Caco-2 (cell line): ENCODE results near the gene DPH1. TPM values are rescaled to one million over a fixed set of nuclear protein-coding genes. Genes with fewer than 3 reads are reported as not detected.

Source experiments
- BruUV-seq: library from RNA; stranded (reverse); fragments of 400-500 nt; replicated peaks from 2 replicates; lab custom pipeline; 2021; lab: Mats Ljungman, UMichigan
- CTCF ChIA-PET: fragments of 300-600 bp; sonication (Branson Sonifier 250); formaldehyde crosslinking; loops from one replicate; lab custom pipeline; 2022; ENCODE audit warnings: antibody characterized with exemption; lab: Charles Lee
- POLR2A ChIA-PET: fragments of 300-600 bp; sonication (Branson Sonifier 250); formaldehyde crosslinking; loops from one replicate; lab custom pipeline; 2022; ENCODE audit warnings: antibody characterized with exemption; lab: Charles Lee
- DNase-seq, 2 experiments: peaks; one replicate each; pipeline versions ENCODE4 v3.0.0 to v3.0.0-alpha.2; 2020 to 2022
- H3K27me3 ChIP-seq: replicated peaks from 2 replicates; pipeline ENCODE4 v1.6.0; 2011; ENCODE audit warnings: low read length; ENCODE audit not compliant: control insufficient read depth, insufficient read depth
- H3K36me3 ChIP-seq: 2 replicates; pipeline ENCODE4 v1.5.1; 2011; ENCODE audit warnings: low read length; ENCODE audit not compliant: control insufficient read depth, insufficient read depth
- H3K4me1 ChIP-seq: fragments of 250-450 bp; sonication (Bioruptor Pico); 2 replicates; pipeline ENCODE4 v1.5.1; 2020; ENCODE audit warnings: mild to moderate bottlenecking
- H3K4me3 ChIP-seq: 2 replicates; pipeline ENCODE4 v1.5.1; 2011; ENCODE audit warnings: low read depth, mild to moderate bottlenecking, control low read depth, low read length
- H3K9me3 ChIP-seq: fragments of 250-450 bp; sonication (Bioruptor Pico); 2 replicates; pipeline ENCODE4 v1.5.1; 2020; ENCODE audit warnings: mild to moderate bottlenecking, moderate library complexity
- H3K27ac Mint-ChIP-seq: one replicate; pipeline ENCODE4 v1.8.0; 2022; ENCODE audit warnings: mixed read lengths; ENCODE audit not compliant: unreplicated experiment
- H3K27me3 Mint-ChIP-seq: one replicate; pipeline ENCODE4 v1.8.0; 2022; ENCODE audit warnings: mixed read lengths; ENCODE audit not compliant: insufficient read depth, unreplicated experiment
- H3K36me3 Mint-ChIP-seq: one replicate; pipeline ENCODE4 v1.8.0; 2022; ENCODE audit warnings: mild to moderate bottlenecking, mixed read lengths; ENCODE audit not compliant: insufficient read depth, unreplicated experiment
- H3K4me1 Mint-ChIP-seq: one replicate; pipeline ENCODE4 v1.8.0; 2022; ENCODE audit warnings: low read depth, mixed read lengths; ENCODE audit not compliant: unreplicated experiment
- H3K4me3 Mint-ChIP-seq: one replicate; pipeline ENCODE4 v1.8.0; 2022; ENCODE audit warnings: mild to moderate bottlenecking, moderate library complexity, mixed read lengths; ENCODE audit not compliant: unreplicated experiment
- H3K9me3 Mint-ChIP-seq: one replicate; pipeline ENCODE4 v1.8.0; 2022; ENCODE audit warnings: mixed read lengths; ENCODE audit not compliant: unreplicated experiment
- CTCF ChIP-seq, 2 experiments: fragments of 200-600 bp in 1 of 2; IDR thresholded peaks; 1 replicate in 1 of 2; 2 replicates in 1 of 2; pipeline versions ENCODE4 v1.5.1 to v1.8.0; 2011 to 2022; ENCODE audit warnings: antibody characterized with exemption in 1 of 2, control low read depth in 1 of 2, inconsistent platforms in 1 of 2, low read depth in 1 of 2, low read length in 1 of 2, mild to moderate bottlenecking in 1 of 2, moderate library complexity in 1 of 2; ENCODE audit not compliant: insufficient read depth in 1 of 2, severe bottlenecking in 1 of 2, unreplicated experiment in 1 of 2
- intact Hi-C: fragments of 100-400 bp; cut with micrococcal nuclease; formaldehyde crosslinking; loops from one replicate; pipeline ENCODE4 v1.10.0; 2022; ENCODE audit not compliant: unreplicated experiment
- total RNA-seq: library from RNA; stranded (reverse); gene quantifications from 2 replicates; pipeline ENCODE4 v1.2.3, GENCODE V29; 2022

Gene DPH1
- total RNA-seq, 1 experiment from 2014 or later = 52.0 TPM

DNA sequence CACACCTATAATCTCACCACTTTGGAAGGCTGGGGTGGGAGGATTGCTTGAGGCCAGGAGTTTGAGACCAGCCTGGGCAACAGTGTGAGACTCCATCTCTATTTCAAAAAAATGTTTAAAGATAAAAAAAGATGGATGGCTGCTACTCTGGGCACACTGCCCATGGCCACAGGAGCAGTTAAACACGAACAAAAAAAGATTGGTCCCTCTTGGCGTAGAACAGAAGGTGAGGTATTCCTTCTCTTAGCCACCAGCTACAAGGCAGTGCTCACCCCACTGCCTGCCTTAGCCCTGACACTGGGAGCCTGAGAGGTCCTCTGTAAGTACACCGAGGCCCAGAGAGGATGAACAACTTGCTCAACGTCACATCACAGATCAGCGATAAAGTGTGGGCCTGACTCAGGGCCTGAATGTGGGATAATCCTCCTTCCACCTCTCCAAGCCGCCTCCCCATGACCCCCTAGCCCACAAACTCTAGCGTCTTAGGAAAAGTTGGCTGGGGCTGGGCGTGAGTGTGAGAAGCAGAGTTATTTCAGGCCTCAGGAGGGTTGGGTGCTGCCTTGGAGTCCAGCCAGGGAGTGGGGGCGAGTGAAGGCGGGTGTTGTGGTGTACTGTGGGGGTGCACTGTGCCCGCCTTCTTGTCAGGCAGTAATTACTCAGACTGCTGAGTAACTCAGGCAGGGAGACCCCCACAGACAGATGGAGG, 2.3 kb upstream of the DPH1 start:
- Histone ChIP-seq H3K9me3 (no peaks in the 10 kb centered on the region), H3K4me1 (peaks cover 22% of the 10 kb centered on the region; the same call in 1 of the 2 replicates), H3K27me3 (peaks cover 4% of the 10 kb centered on the region), H3K4me3 (no peak overlapping the region), H3K36me3 (no peaks in the 10 kb centered on the region; the same call in 1 of the 2 replicates)
- Mint-ChIP-seq H3K27me3 (peaks cover 8% of the 10 kb centered on the region), H3K27ac (no peak overlapping the region), H3K36me3 (peaks cover 11% of the 10 kb centered on the region), H3K4me3 (no peak overlapping the region), H3K4me1 (peaks cover 6% of the 10 kb centered on the region), H3K9me3 (no peaks in the 10 kb centered on the region)
- no TSS peak for BruUV-seq
- ChIA-PET POLR2A (no interaction called here), CTCF (interaction anchor here (3.2 kb wide), 1 partner anchor 119 kb away, joined by 23 read pairs; no protein-coding TSS in a partner anchor)
- intact Hi-C loops = no loop called here
- no peak for DNase-seq
- no peak for TF ChIP-seq CTCF (IDR thresholded peaks at IDR 0.05; ENCODE audit: insufficient read depth in 1 of 2, low read depth in 1 of 2, low read length in 1 of 2, severe bottlenecking in 1 of 2, unreplicated experiment in 1 of 2)

GRCh38 chr17:2028234-2028614, 1.7 kb upstream of the DPH1 start:
- Mint-ChIP-seq H3K36me3 (peaks cover 11% of the 10 kb centered on the region), H3K9me3 (no peaks in the 10 kb centered on the region), H3K27ac (no peak overlapping the region), H3K27me3 (peaks cover 8% of the 10 kb centered on the region), H3K4me1 (peaks cover 6% of the 10 kb centered on the region), H3K4me3 (no peak overlapping the region)
- DNase-seq = no peak
- TF ChIP-seq CTCF (IDR thresholded peaks at IDR 0.05; ENCODE audit: insufficient read depth in 1 of 2, low read depth in 1 of 2, low read length in 1 of 2, severe bottlenecking in 1 of 2, unreplicated experiment in 1 of 2) = no peak
- CTCF ChIA-PET = interaction anchor here (3.2 kb wide), 1 partner anchor 119 kb away, joined by 23 read pairs; no protein-coding TSS in a partner anchor
- H3K36me3 ChIP-seq = no peaks in the 10 kb centered on the region; the same call in 1 of the 2 replicates
- H3K27me3 ChIP-seq = peaks cover 4% of the 10 kb centered on the region
- no peak overlapping the region for H3K4me3 ChIP-seq
- H3K4me1 ChIP-seq = peaks cover 22% of the 10 kb centered on the region; the same call in 1 of the 2 replicates
- no TSS peak for BruUV-seq
- intact Hi-C loops = no loop called here
- POLR2A ChIA-PET = no interaction called here
- no peaks in the 10 kb centered on the region for H3K9me3 ChIP-seq

GRCh38 chr17:2028737-2029136, 1.2 kb upstream of the DPH1 start:
- no TSS peak for BruUV-seq
- H3K4me1 Mint-ChIP-seq = peaks cover 6% of the 10 kb centered on the region

More at GRCh38 chr17:2028737-2029136, 1.2 kb upstream of the DPH1 start:
- no peak overlapping the region for H3K4me3 Mint-ChIP-seq
- ChIA-PET CTCF (interaction anchor here (3.2 kb wide), 1 partner anchor 120 kb away, joined by 23 read pairs; no protein-coding TSS in a partner anchor), POLR2A (no interaction called here)
- Histone ChIP-seq H3K4me1 (peaks cover 21% of the 10 kb centered on the region; the same call in 1 of the 2 replicates), H3K27me3 (peaks cover 4% of the 10 kb centered on the region; the same call in 1 of the 2 replicates), H3K4me3 (no peak overlapping the region), H3K36me3 (no peaks in the 10 kb centered on the region; the same call in 1 of the 2 replicates), H3K9me3 (no peaks in the 10 kb centered on the region)
- peaks cover 8% of the 10 kb centered on the region for H3K27me3 Mint-ChIP-seq
- no peak for DNase-seq
- H3K9me3 Mint-ChIP-seq = no peaks in the 10 kb centered on the region
- peaks cover 11% of the 10 kb centered on the region for H3K36me3 Mint-ChIP-seq
- no peak for TF ChIP-seq CTCF (IDR thresholded peaks at IDR 0.05; ENCODE audit: insufficient read depth in 1 of 2, low read depth in 1 of 2, low read length in 1 of 2, severe bottlenecking in 1 of 2, unreplicated experiment in 1 of 2)
- intact Hi-C loops = no loop called here
- H3K27ac Mint-ChIP-seq = no peak overlapping the region
